ENCODE results near the gene ATP6V1B1.
"Not testable (repeated sequence)": the region's sequence is repeated elsewhere in the genome, so short reads cannot be mapped to it uniquely, and the experiment has no call there.

DNA sequence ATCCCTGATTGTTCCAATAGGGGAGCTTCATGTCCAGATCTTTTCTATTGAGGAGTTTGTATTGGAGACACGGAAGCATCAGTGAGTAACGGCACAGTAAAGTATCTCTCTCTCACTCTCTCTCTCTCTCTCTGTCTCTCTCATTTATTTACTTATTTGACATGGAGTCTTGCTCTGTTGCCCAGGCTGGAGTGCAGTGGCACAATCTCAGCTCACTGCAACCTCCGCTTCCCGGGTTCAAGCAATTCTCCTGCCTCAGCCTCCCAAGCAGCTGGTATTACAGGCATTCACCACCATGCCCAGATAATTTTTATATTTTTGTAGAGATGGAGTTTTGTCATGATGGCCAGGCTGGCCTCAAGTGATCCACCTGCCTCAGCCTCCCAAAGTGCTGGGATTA, 63.2 kb downstream of the ATP6V1B1 start:
- TF ChIP-seq, protein P1, sequence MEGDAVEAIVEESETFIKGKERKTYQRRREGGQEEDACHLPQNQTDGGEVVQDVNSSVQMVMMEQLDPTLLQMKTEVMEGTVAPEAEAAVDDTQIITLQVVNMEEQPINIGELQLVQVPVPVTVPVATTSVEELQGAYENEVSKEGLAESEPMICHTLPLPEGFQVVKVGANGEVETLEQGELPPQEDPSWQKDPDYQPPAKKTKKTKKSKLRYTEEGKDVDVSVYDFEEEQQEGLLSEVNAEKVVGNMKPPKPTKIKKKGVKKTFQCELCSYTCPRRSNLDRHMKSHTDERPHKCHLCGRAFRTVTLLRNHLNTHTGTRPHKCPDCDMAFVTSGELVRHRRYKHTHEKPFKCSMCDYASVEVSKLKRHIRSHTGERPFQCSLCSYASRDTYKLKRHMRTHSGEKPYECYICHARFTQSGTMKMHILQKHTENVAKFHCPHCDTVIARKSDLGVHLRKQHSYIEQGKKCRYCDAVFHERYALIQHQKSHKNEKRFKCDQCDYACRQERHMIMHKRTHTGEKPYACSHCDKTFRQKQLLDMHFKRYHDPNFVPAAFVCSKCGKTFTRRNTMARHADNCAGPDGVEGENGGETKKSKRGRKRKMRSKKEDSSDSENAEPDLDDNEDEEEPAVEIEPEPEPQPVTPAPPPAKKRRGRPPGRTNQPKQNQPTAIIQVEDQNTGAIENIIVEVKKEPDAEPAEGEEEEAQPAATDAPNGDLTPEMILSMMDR (IDR thresholded peaks at IDR 0.05), result not testable (repeated sequence)
- TF ChIP-seq POLR2A (IDR thresholded peaks at IDR 0.05), result not testable (repeated sequence)
